T-cell (primary cell): ENCODE results near the gene CGB5. TPM values are rescaled to one million over a fixed set of nuclear protein-coding genes. Genes with fewer than 3 reads are reported as not detected.
A peak's percentile ranks its signal among the peaks of the same experiment; 100 is the strongest.

Experiments used
- ATAC-seq, 4 experiments: fragments of 200-7000 bp in 3 of 4; fragments of 150-1000 bp in 1 of 4; cut with Tn5 transposase; replicated peaks in 1 of 4; 1 replicate in 3 of 4; 2 replicates in 1 of 4; pipeline ENCODE4 v1.10.0; 2021; ENCODE audit warnings: moderate library complexity in 3 of 4, mild to moderate bottlenecking in 2 of 4, moderate number of reproducible peaks in 1 of 4
- CTCF ChIA-PET, 2 donors: fragments of 300-600 bp; sonication (Branson Sonifier 250); formaldehyde crosslinking; loops; one replicate each; lab custom pipeline; 2022; ENCODE audit warnings: antibody characterized with exemption in 2 of 2; lab: Charles Lee
- POLR2A ChIA-PET, 2 donors: fragments of 300-600 bp; sonication (Branson Sonifier 250); formaldehyde crosslinking; loops; one replicate each; lab custom pipeline; 2022; ENCODE audit warnings: antibody characterized with exemption in 2 of 2; lab: Charles Lee
- DNase-seq, 35 experiments: peaks; one replicate each; pipeline versions ENCODE4 v3.0.0 to v3.0.0-alpha.2; 2013 to 2023
- H3K27ac ChIP-seq: one replicate; pipeline ENCODE4 v1.5.1; 2013; ENCODE audit warnings: low read length
- H3K27me3 ChIP-seq, 2 experiments: replicated peaks in 1 of 2; 1 replicate in 1 of 2; 2 replicates in 1 of 2; pipeline versions ENCODE4 v1.6.1 to v1.7.0; 2013; ENCODE audit warnings: low read length in 1 of 2, mixed read lengths in 1 of 2; ENCODE audit not compliant: control insufficient read depth in 2 of 2, insufficient read depth in 2 of 2; ENCODE audit errors: extremely low read depth in 1 of 2
- H3K36me3 ChIP-seq, 2 donors: 1 replicate in 1 of 2; 2 replicates in 1 of 2; pipeline versions ENCODE4 v1.6.1 to v1.7.0; 2013; ENCODE audit warnings: low read length in 1 of 2; ENCODE audit not compliant: control insufficient read depth in 2 of 2, insufficient read depth in 1 of 2; ENCODE audit errors: extremely low read depth in 1 of 2
- H3K4me1 ChIP-seq, 2 experiments: 1 replicate in 1 of 2; 2 replicates in 1 of 2; pipeline versions ENCODE4 v1.6.1 to v1.7.0; 2013; ENCODE audit warnings: low read length in 2 of 2, mixed read lengths in 1 of 2; ENCODE audit not compliant: insufficient read depth in 2 of 2, control insufficient read depth in 1 of 2; ENCODE audit errors: extremely low read depth in 1 of 2
- H3K4me3 ChIP-seq, 2 donors: 1 replicate in 1 of 2; 2 replicates in 1 of 2; pipeline versions ENCODE4 v1.5.1 to v1.7.0; 2013; ENCODE audit warnings: mild to moderate bottlenecking in 2 of 2, low read length in 1 of 2, moderate library complexity in 1 of 2; ENCODE audit not compliant: control insufficient read depth in 1 of 2; ENCODE audit errors: extremely low read depth in 1 of 2
- H3K9me3 ChIP-seq: 2 replicates; pipeline ENCODE4 v1.7.0; 2013
- H3K27ac Mint-ChIP-seq, 2 donors: one replicate each; pipeline ENCODE4 v1.8.0; 2020 to 2021; ENCODE audit warnings: mild to moderate bottlenecking in 2 of 2, mixed read lengths in 2 of 2
- H3K27me3 Mint-ChIP-seq, 2 donors: one replicate each; pipeline ENCODE4 v1.8.0; 2021 to 2022; ENCODE audit warnings: mixed read lengths in 2 of 2
- H3K36me3 Mint-ChIP-seq: one replicate; pipeline ENCODE4 v1.8.0; 2021; ENCODE audit warnings: mixed read lengths
- H3K4me1 Mint-ChIP-seq, 3 donors: one replicate each; pipeline ENCODE4 v1.8.0; 2020 to 2022; ENCODE audit warnings: mixed read lengths in 3 of 3, mild to moderate bottlenecking in 1 of 3
- H3K4me3 Mint-ChIP-seq, 3 donors: one replicate each; pipeline ENCODE4 v1.8.0; 2020 to 2022; ENCODE audit warnings: mild to moderate bottlenecking in 3 of 3, mixed read lengths in 3 of 3, moderate library complexity in 3 of 3
- H3K9me3 Mint-ChIP-seq, 3 donors: one replicate each; pipeline ENCODE4 v1.8.0; 2020 to 2022; ENCODE audit warnings: mixed read lengths in 3 of 3
- WGBS: methylation state at CpG from one replicate; pipeline ENCODE4 v1.1.5; 2013; ENCODE audit warnings: missing lambda C conversion rate; ENCODE audit not compliant: insufficient coverage; 5-methylcytosine and 5-hydroxymethylcytosine counted together
- total RNA-seq, 35 experiments: library from RNA in 6 of 35; stranded (reverse) in 6 of 35; fragments of 120-200 nt in 1 of 35; gene quantifications; one replicate each; pipeline versions ENCODE4 v1.2.1 to v1.2.4 and lab custom pipeline; 2013 to 2026

Gene CGB5
- total RNA-seq, 5 donors from 2014 or later (not counting 1 experiment from before 2014, with no cell fraction given) = not detected

DNA sequence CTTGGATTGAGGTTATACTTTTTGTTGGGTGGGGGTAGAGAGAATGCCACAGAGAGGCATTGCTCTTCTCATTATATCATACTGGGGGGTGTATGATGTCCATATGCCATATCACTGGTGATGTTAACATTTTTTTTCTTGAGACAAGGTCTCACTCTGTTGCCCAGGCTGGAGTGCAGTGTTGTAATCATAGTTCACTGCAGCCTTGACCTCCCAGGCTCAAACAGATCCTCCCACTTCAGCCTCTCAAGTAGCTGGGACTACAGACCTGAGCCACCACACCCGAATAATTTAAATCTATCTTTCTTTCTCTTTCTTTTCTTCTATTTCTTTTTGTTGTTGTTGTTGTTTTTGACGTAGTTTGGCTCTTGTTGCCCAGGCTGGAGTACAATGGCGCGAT is 36.7 kb downstream of the CGB5 start:
- Histone ChIP-seq H3K4me1 (peaks cover 2 to 7% of the 10 kb centered on the region in 2 experiments), H3K27ac (no peak overlapping the region), H3K36me3 (no peaks in the 10 kb centered on the region), H3K27me3 (peaks cover 0 to 34% of the 10 kb centered on the region in 2 experiments), H3K4me3 (no peak overlapping the region), H3K9me3 (no peaks in the 10 kb centered on the region)
- H3K4me1 Mint-ChIP-seq = peaks cover 6 to 10% (median 10%) of the 10 kb centered on the region in 3 donors
- ChIA-PET CTCF (no interaction called here), POLR2A (no interaction called here)
- H3K9me3 Mint-ChIP-seq = no peaks in the 10 kb centered on the region
- ATAC-seq (no peak), DNase-seq (no peak)
- H3K36me3 Mint-ChIP-seq = no peaks in the 10 kb centered on the region
- no peak overlapping the region for H3K27ac Mint-ChIP-seq
- no peak overlapping the region for H3K4me3 Mint-ChIP-seq
- WGBS = 100% methylated on average over 2 of the region's 4 CpGs
- peaks cover 12 to 23% of the 10 kb centered on the region in 2 donors for H3K27me3 Mint-ChIP-seq

DNA sequence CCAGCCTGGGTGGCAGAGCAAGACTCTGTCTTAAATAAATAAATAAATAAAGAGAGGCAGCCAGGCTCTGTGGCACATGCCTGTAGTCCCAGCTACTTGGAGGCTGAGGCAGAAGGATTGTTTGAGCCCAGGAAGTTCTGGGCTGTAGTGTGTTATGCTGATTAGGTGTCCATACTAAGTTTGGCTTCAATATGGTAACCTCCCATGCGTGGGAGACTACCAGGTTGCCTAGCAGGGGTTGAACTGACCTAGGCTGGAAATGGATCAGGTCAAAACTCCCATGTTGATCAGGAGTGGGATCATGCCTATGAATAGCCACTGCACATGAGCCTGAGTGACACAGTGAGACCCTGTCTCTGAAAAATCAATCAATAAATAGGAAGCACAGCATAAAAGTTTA is 37.6 kb downstream of the CGB5 start:
- ChIA-PET CTCF (no interaction called here), POLR2A (no interaction called here)
- Mint-ChIP-seq H3K27me3 (peaks cover 7 to 14% of the 10 kb centered on the region in 2 donors), H3K27ac (no peak overlapping the region), H3K9me3 (no peaks in the 10 kb centered on the region), H3K4me3 (no peak overlapping the region), H3K36me3 (peaks cover 1% of the 10 kb centered on the region), H3K4me1 (peaks cover 10 to 17% (median 16%) of the 10 kb centered on the region in 3 donors)
- no peak for DNase-seq
- peaks cover 0 to 26% of the 10 kb centered on the region in 2 experiments for H3K27me3 ChIP-seq
- H3K9me3 ChIP-seq = no peaks in the 10 kb centered on the region
- ATAC-seq = no peak
- 86% methylated on average over 1 of the region's 1 CpG for WGBS
- H3K36me3 ChIP-seq = no peaks in the 10 kb centered on the region
- H3K4me1 ChIP-seq = peaks cover 4 to 12% of the 10 kb centered on the region in 2 experiments
- no peak overlapping the region for H3K27ac ChIP-seq
- H3K4me3 ChIP-seq = no peak overlapping the region

DNA sequence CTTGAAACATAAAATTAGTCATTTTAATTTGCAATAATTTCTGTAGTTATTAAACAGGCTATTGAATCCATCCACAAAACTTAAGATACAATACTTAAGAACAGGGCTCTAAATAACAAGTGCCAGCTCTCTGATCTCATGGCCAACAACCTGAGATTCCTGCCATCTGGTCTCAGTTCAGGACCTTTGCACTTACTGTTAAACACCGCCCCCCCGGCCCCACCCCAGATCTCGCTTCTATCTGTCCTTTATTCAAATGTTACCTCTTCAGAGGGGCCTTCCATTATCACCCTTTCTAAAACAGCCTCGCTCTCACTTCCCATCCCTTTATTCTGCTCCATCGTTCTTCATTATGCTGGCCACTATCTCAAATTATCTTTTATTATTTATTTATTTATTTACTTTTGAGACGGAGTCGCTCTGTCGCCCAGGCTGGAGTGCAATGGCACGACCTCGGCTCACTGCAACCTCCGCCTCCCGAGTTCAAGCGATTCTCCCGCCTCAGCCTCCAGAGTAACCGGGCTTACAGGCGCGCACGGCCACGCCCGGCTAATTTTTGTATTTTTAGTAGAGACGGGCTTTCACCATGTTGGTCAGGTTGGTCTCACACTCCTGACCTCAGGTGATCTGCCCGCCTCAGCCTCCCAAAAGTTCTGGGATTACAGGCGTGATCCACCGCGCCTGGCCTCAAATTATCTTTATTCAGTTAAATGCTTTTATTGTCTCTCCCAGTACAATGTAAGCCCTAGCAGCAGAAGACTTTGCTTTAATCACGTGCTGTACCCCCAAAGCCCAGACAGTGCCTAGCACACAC is 40.8 kb downstream of the CGB5 start:
- Histone ChIP-seq H3K9me3 (no peaks in the 10 kb centered on the region), H3K27me3 (peaks cover 0 to 7% of the 10 kb centered on the region in 2 experiments), H3K4me1 (peaks cover 9 to 35% of the 10 kb centered on the region in 2 experiments), H3K27ac (peak overlapping the region; percentile 68), H3K36me3 (peaks cover 5 to 16% of the 10 kb centered on the region in 2 donors), H3K4me3 (peak overlapping the region in 1 of 2 donors; percentile 95)
- DNase-seq = no peak
- Mint-ChIP-seq H3K9me3 (no peaks in the 10 kb centered on the region), H3K4me3 (peak overlapping the region; percentile 92 to 98 (median 96)), H3K27me3 (peaks cover 0 to 7% of the 10 kb centered on the region in 2 donors), H3K4me1 (peaks cover 32 to 44% (median 37%) of the 10 kb centered on the region in 3 donors), H3K27ac (peak overlapping the region; percentile 86 to 94), H3K36me3 (peaks cover 15% of the 10 kb centered on the region)
- ChIA-PET CTCF (interaction anchor here in 1 of 2 donors (0.6 kb wide), 1 partner anchor 712 kb away, joined by 3 read pairs; no protein-coding TSS in a partner anchor), POLR2A (no interaction called here)
- ATAC-seq = no peak
- WGBS = 83% methylated on average over 17 of the region's 26 CpGs

GRCh38 chr19:49085020-49085867 is 41.6 kb downstream of the CGB5 start, which contains the start of gene SNRNP70:
Gene SNRNP70 (plus strand): TSS chr19:49085451. CDS start chr19:49086415, 964 bp downstream.
- Mint-ChIP-seq H3K27ac (peak within 1 kb of the TSS; percentile 86 to 94), H3K9me3 (no peaks in the 10 kb centered on the region), H3K4me1 (peaks cover 34 to 46% (median 42%) of the 10 kb centered on the region in 3 donors), H3K27me3 (peaks cover 0 to 5% of the 10 kb centered on the region in 2 donors), H3K4me3 (peak within 1 kb of the TSS; percentile 92 to 98 (median 96)), H3K36me3 (peaks cover 17% of the 10 kb centered on the region)
- peak; percentile 96 to 100 (median 99) for DNase-seq
- H3K4me3 ChIP-seq = peak within 1 kb of the TSS; percentile 63 to 95
- peaks cover 5 to 23% of the 10 kb centered on the region in 2 donors for H3K36me3 ChIP-seq
- under 1% methylated on average over 82 of the region's 89 CpGs for WGBS
- CTCF ChIA-PET = no interaction called here
- H3K27me3 ChIP-seq = peaks cover 0 to 7% of the 10 kb centered on the region in 2 experiments
- peak; percentile 93 to 96 (median 94) for ATAC-seq
- H3K4me1 ChIP-seq = peaks cover 9 to 39% of the 10 kb centered on the region in 2 experiments
- no peaks in the 10 kb centered on the region for H3K9me3 ChIP-seq
- H3K27ac ChIP-seq = peak within 1 kb of the TSS; percentile 68
- POLR2A ChIA-PET = no interaction called here

DNA sequence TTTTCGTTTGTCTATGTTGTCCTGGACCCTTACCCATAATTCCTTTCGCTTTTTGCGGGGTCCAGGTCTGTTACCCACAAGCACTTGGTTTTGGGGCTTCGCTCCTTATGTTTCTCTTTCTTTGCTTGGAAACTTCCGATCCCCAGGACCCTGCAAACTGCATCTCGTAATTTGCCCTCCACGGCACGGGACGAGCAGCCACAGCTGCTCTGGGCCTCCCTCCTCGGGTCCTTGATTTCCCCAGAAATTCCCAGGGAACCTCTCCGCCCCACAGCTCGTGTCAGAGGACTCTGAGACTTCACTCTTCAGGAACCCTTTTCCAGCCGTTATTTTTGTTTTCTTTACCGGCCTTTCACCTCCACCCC is 42.2 kb downstream of the CGB5 start:
- DNase-seq = no peak
- peaks cover 38 to 52% (median 46%) of the 10 kb centered on the region in 3 donors for H3K4me1 Mint-ChIP-seq
- POLR2A ChIA-PET = no interaction called here

DNA sequence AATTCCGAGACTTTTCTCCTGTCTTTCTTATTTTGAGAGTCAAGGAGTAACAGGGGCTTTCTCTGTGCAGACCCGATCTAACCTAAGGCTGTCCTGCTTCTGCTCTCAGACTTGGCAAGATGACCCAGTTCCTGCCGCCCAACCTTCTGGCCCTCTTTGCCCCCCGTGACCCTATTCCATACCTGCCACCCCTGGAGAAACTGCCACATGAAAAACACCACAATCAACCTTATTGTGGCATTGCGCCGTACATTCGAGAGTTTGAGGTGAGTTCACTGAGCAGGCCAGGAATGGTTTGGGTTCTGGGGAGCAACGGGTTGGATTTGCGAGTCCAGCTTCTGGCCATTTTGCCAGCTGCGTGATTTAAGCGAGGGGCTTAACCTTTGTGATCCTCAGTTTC is 42.6 kb downstream of the CGB5 start:
- ChIA-PET CTCF (no interaction called here), POLR2A (no interaction called here)
- peak overlapping the region; percentile 14 for H3K27ac ChIP-seq
- H3K4me3 Mint-ChIP-seq = peak overlapping the region; percentile 92 to 98 (median 96)
- H3K4me3 ChIP-seq = peak overlapping the region; percentile 63 to 95
- WGBS = 34% methylated on average over 11 of the region's 11 CpGs
- peaks cover 0 to 7% of the 10 kb centered on the region in 2 experiments for H3K27me3 ChIP-seq
- H3K27me3 Mint-ChIP-seq = peaks cover 0 to 3% of the 10 kb centered on the region in 2 donors
- H3K9me3 Mint-ChIP-seq = no peaks in the 10 kb centered on the region
- ATAC-seq (no peak), DNase-seq (no peak)
- H3K36me3 ChIP-seq = peaks cover 9 to 32% of the 10 kb centered on the region in 2 donors
- peak overlapping the region; percentile 86 to 92 for H3K27ac Mint-ChIP-seq
- peaks cover 9 to 44% of the 10 kb centered on the region in 2 experiments for H3K4me1 ChIP-seq
- H3K9me3 ChIP-seq = no peaks in the 10 kb centered on the region
- H3K36me3 Mint-ChIP-seq = peaks cover 26% of the 10 kb centered on the region
- peaks cover 39 to 52% (median 47%) of the 10 kb centered on the region in 3 donors for H3K4me1 Mint-ChIP-seq

More for the DNA sequence above, 42.2 kb downstream of the CGB5 start:
- Histone ChIP-seq H3K27ac (peak overlapping the region; percentile 66), H3K4me1 (peaks cover 9 to 44% of the 10 kb centered on the region in 2 experiments), H3K27me3 (peaks cover 0 to 7% of the 10 kb centered on the region in 2 experiments), H3K36me3 (peaks cover 9 to 29% of the 10 kb centered on the region in 2 donors), H3K4me3 (peak overlapping the region; percentile 63 to 95), H3K9me3 (no peaks in the 10 kb centered on the region)
- CTCF ChIA-PET = no interaction called here
- WGBS = 0% methylated on average over 14 of the region's 14 CpGs
- H3K4me3 Mint-ChIP-seq = peak overlapping the region; percentile 92 to 98 (median 96)
- ATAC-seq = no peak
- no peaks in the 10 kb centered on the region for H3K9me3 Mint-ChIP-seq
- peak overlapping the region; percentile 86 to 92 for H3K27ac Mint-ChIP-seq
- H3K36me3 Mint-ChIP-seq = peaks cover 23% of the 10 kb centered on the region
- H3K27me3 Mint-ChIP-seq = peaks cover 0 to 3% of the 10 kb centered on the region in 2 donors
